B cell (primary cell): ENCODE results near the gene EPM2A.

Experiments used
- EZH2 ChIP-seq: IDR thresholded peaks from 2 replicates; pipeline ENCODE4 v1.6.1; 2012; ENCODE audit warnings: borderline replicate concordance, low read depth, mild to moderate bottlenecking, moderate library complexity, low read length; ENCODE audit not compliant: insufficient read depth, poor library complexity, severe bottlenecking
- TF ChIP-seq, protein P1 (sequence below): fragments of 200-600 bp; IDR thresholded peaks from one replicate; pipeline ENCODE4 v1.8.0; 2022; ENCODE audit warnings: antibody characterized with exemption, mild to moderate bottlenecking

DNA sequence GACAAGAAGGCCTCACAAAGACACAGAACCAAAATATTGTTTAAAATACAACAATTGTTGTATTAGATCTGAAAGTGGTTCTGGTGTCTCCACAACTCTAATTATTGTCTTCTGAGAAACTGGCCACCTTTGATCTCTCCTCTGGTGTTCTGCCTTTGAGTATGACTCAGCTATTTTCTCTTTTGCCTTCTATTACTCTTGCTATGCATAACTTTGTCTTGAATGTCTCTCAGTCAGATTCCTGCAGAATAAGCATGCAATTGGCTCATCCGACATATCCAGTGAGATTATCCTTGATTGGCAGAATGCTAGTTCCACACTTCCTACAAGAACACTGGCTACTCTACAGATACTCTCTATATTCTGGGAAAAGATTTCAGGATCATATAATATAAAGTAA, 14.3 kb upstream of the EPM2A start:
- TF ChIP-seq, protein P1, sequence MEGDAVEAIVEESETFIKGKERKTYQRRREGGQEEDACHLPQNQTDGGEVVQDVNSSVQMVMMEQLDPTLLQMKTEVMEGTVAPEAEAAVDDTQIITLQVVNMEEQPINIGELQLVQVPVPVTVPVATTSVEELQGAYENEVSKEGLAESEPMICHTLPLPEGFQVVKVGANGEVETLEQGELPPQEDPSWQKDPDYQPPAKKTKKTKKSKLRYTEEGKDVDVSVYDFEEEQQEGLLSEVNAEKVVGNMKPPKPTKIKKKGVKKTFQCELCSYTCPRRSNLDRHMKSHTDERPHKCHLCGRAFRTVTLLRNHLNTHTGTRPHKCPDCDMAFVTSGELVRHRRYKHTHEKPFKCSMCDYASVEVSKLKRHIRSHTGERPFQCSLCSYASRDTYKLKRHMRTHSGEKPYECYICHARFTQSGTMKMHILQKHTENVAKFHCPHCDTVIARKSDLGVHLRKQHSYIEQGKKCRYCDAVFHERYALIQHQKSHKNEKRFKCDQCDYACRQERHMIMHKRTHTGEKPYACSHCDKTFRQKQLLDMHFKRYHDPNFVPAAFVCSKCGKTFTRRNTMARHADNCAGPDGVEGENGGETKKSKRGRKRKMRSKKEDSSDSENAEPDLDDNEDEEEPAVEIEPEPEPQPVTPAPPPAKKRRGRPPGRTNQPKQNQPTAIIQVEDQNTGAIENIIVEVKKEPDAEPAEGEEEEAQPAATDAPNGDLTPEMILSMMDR, result no peak
- TF ChIP-seq EZH2, result no peak
